Stimulated activated CD4-positive, alpha-beta T cell treated with anti-CD3 and anti-CD28 coated beads, TNF-alpha, amount 100 ng/mL, for 48 hours (primary cell): Measurements from ENCODE around the gene ACSL4.
"Not testable (repeated sequence)": the region's sequence is repeated elsewhere in the genome, so short reads cannot be mapped to it uniquely, and the experiment has no call there.

ENCODE experiments used
- DNase-seq, 3 donors: peaks; one replicate each; pipeline ENCODE4 v3.0.0-alpha.2; 2020; ENCODE audit warnings: low read depth in 3 of 3

The ACSL4 gene

DNA sequence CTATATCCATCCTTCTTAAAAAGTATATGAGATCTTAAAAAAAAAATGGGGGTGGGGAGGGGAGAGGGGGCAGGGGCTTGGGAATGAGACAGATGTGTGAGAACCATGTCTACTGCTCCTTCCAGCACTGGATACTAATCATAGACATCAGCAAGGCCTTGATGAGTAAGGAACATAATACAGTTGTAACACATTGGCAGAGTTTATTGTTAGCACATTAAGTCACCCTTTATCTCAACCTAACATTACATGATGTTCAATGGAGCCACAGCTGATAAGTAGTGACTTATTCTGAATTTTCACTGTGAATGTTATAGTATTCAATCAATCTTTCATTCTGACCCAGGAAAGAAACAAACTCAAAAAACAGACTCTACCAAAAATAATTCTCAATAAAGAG lies 60.8 kb downstream of the ACSL4 start:
- DNase-seq = no peak

- DNase-seq = not testable (repeated sequence)
Observed at GRCh38 chrX:109671170-109671569, 61.9 kb downstream of the ACSL4 start.

DNA sequence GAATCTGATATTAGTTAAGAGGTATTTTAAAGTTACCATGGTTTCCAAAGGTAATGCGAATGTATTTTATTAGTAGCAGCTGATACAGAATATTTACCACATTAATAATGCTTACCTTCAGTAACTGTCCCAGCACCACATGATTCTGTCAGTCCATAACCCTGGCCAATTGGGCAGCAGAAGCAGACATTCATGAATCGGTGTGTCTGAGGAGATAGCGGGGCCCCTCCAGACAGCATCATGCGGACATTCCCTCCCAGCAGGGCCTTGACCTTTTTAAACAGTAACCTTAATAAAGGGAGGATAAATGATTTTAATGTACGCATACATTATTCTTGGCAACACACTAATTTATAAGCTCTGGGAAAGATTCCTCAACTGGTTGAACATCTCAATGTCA lies 65.1 kb downstream of the ACSL4 start:
- DNase-seq = no peak

GRCh38 chrX:109660435-109661143 lies 72.5 kb downstream of the ACSL4 start:
- DNase-seq = no peak

GRCh38 chrX:109658391-109658790 lies 74.7 kb downstream of the ACSL4 start:
- no peak for DNase-seq

- DNase-seq = not testable (repeated sequence)
Observed at GRCh38 chrX:109657364-109657763, 75.7 kb downstream of the ACSL4 start.

DNA sequence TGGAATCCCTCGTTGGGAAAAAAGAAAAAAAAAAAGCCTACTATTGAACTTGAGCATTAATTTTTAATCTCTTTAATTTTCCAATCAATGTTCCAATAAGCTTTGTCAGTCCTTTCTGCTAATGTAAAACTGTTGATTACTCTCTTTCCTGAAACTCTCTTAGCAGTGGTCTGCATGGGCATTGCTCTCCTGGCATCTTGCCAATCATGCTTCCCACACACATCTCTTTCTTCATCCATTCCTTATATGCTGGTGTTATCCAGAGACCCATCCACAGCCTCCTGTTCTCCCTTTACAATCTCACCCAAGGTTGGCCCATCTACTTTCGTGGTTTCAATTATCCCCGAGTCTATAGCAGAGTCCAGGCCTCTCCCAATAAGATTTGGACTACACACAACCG lies 76.3 kb downstream of the ACSL4 start:
- DNase-seq = no peak

DNA sequence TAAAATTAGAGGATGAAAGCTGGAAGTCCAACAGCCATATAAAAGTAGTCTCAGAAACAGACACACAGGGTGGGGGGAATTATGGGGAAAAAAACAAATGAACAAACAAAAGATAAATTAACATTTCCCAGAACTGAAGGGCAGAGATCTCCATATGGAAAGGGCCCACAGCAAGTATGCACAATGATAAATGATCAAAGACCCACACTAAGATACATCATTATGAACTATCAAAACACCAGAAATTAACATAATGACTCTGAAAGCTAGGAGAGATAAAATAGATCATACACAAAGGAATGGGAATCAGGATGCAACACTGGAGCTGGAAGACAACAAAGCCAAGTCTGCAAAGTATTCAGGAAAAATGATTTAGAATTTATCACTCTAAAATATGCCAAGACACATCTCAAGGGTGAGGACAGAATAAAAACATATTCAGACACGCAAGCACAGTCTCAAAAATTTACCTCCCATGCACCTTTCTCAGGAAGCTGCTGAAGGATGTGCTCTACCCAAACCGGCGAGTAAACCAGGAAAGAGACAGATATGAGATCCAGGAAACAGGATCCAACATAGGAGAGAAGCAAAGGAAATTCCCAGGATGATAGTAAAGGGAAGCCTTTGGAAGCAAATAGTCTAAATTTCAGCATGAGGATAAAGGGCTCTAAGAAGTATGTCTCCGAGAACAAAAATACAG lies 77.4 kb downstream of the ACSL4 start:
- no peak for DNase-seq

- no peak for DNase-seq
Observed at GRCh38 chrX:109654516-109655109, 78.4 kb downstream of the ACSL4 start.

DNA sequence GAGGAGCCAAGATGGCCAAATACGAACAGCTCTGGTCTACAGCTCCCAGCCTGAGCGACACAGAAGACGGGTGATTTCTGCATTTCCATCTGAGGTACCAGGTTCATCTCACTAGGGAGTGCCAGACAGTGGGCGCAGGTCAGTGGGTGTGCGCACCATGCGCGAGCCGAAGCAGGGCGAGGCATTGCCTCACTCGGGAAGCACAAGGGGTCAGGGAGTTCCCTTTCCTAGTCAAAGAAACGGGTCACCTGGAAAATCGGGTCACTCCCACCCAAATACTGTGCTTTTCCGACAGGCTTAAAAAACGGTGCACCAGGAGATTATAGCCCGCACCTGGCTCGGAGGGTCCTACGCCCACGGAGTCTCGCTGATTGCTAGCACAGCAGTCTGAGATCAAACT lies 88.4 kb downstream of the ACSL4 start:
- not testable (repeated sequence) for DNase-seq

- no peak for DNase-seq
Observed at GRCh38 chrX:109643687-109644086, 89.4 kb downstream of the ACSL4 start.

GRCh38 chrX:109638158-109638557 lies 94.9 kb downstream of the ACSL4 start:
- DNase-seq = no peak

- DNase-seq = not testable (repeated sequence)
Observed at GRCh38 chrX:109637477-109637876, 95.6 kb downstream of the ACSL4 start.

DNA sequence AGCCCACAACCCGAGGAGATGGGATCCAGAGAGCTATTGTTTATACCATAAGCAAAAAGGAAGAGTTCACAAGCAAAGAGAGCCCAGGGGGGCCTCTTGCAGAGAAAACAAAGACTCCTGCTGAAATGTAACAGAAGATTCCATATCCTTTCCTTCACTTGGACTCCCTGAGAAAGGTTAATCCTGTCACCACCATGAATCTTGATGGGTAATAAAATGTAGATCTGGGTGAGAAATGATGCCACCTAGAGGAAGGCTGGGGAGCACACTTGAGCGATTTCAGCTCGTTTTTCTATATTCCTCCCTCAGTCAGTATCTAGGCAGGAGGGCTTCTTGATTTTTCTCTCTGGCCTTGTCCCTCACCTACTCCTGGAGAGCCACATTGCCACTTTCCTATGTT lies 97.9 kb downstream of the ACSL4 start:
- no peak for DNase-seq

- no peak for DNase-seq
Observed at GRCh38 chrX:109632906-109633504, 100.1 kb downstream of the ACSL4 start.

DNA sequence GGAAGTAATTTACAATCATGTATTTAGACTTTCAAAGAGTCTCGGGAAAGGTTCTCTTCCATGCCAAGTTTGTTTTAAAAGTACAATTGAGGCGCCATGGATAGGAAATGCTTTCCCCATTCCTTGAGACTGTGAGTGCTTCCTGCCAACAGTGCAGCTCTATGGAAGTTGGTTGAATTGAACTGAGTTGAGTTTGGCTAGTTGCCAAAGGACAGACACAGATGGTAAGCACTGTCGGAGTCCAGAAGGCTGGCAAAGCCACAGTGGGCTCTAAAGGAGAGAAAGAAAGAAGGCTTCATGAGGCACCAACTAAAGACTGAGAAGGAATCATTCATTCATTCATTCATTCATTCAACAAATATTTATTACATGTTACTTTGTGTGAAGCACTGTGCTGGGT lies 103.7 kb downstream of the ACSL4 start:
- DNase-seq = no peak

- DNase-seq = no peak
Observed at GRCh38 chrX:109626637-109627036, 106.4 kb downstream of the ACSL4 start.

DNA sequence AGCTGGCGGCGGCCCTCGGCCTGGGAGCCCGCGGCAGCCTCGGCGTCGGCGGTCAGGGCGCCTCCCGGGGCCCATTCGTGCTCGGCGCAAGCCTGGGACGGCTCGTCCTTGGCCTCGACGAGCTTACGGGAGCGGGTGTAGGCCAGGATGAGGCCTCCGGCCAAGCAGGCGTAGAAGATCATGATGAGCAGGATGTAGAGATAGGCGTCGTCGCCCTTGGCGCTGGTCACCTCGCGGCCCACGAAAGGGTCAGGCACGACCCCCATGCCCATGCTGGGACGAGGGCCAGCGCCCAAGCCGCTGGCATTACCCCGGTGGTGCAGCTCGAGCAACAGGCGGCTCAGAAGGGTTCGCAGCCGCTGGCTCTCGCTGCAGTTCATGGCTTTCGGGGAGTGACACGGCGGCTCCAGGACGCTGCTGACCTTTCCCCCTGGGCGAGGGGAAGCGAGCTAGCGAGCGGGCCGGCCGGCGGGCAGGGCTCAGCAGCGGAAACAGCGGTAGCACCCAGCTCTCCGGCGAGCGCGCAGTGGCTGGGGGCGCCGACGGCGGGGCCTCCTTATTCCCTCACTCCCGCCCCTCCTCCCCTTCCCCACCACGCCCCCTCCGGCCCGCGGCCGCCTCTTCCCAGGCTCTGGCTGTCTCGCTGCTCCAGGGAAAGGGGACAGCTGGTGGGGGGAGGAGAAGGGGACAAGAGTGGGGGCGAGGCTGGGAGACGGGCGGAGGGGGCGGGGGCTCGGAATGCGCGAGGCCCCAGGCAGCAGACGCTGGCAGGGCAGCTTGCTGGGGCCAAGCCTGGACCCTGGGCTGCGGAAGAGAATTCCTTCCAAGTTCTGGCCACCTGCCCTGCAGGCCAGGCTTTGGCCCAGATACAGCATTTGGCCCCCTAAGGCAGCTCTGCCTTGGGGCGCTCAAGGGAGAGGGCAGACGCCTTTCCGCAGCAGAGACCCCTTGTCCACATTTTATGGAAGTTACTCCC lies 108.1 kb downstream of the ACSL4 start, which contains the start of gene KCNE5:
TSS of gene KCNE5 (minus strand) at position 532 of the 976 bp plus-strand sequence. CDS start at position 380, 152 bp downstream.
- DNase-seq = no peak

- DNase-seq = no peak
Observed at GRCh38 chrX:109623997-109624396, 109.1 kb downstream of the ACSL4 start.

GRCh38 chrX:109622270-109622669 lies 110.8 kb downstream of the ACSL4 start:
- no peak for DNase-seq

DNA sequence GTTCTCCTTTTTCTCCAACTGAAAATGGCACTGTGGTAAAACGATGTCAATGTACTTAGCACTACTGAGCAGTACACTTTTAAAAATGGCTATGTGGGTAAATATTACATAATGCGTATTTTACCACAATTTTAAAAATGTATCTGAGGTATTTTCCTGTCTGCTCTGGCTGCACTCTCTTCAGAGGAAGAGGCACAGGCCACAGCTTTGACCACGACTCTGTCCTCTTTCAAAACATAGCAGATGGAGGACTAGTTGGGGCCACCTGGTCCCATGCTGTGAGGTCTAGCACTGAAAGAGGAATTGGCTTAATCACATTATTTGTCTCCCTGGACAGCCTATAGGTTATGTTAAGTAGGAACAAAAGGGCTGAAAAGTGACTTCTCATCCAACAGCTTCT lies 113.3 kb downstream of the ACSL4 start:
- no peak for DNase-seq
